GM10248 (cell line): Measurements from ENCODE around the gene DYNC2I2.
"Not testable (repeated sequence)": the region's sequence is repeated elsewhere in the genome, so short reads cannot be mapped to it uniquely, and the experiment has no call there.

Experiments used
- CTCF ChIA-PET: fragments of 300-600 bp; sonication (Branson Sonifier 250); formaldehyde crosslinking; extraction: SDS; loops from one replicate; lab custom pipeline; 2021; ENCODE audit warnings: antibody characterized with exemption; lab: Yijun Ruan, JAX
- POLR2A ChIA-PET: fragments of 350-650 bp; sonication (Branson Sonifier 250); formaldehyde crosslinking; extraction: SDS; loops from one replicate; lab custom pipeline; 2020; ENCODE audit warnings: antibody characterized with exemption; lab: Yijun Ruan, JAX
- DNase-seq: peaks from one replicate; pipeline ENCODE4 v3.0.0; 2012; ENCODE audit errors: extremely low spot score
- TF ChIP-seq, protein P1 (sequence below): IDR thresholded peaks from 2 replicates; pipeline ENCODE4 v1.5.1; 2012; ENCODE audit warnings: mild to moderate bottlenecking, low read depth; ENCODE audit errors: extremely low read depth, missing control alignments, control extremely low read depth

DYNC2I2 gene

DNA sequence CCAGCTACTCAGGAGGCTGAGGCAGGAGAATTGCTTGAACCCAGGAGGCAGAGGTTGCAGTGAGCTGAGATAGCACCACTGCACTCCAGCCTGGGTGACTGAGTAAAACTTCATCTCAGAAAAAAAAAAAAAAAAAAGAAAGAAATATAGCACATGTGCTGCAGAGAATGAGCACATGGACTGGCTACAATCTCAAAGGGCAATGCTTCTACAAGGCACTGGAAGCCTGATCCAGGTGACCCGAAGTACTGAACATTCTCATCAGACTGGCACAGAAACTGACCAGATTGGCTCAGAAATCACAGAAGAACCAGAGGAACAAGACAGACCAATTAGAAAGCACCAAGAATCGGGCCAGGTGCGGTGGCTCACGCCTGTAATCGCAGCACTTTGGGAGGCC, 4.8 kb downstream of the DYNC2I2 start:
- ChIA-PET CTCF (interaction anchor here (1.1 kb wide), 1 partner anchor 50 kb away, joined by 3 read pairs; the partner anchor contains the start of gene PKN3), POLR2A (no interaction called here)
- no peak for DNase-seq
- TF ChIP-seq, protein P1, sequence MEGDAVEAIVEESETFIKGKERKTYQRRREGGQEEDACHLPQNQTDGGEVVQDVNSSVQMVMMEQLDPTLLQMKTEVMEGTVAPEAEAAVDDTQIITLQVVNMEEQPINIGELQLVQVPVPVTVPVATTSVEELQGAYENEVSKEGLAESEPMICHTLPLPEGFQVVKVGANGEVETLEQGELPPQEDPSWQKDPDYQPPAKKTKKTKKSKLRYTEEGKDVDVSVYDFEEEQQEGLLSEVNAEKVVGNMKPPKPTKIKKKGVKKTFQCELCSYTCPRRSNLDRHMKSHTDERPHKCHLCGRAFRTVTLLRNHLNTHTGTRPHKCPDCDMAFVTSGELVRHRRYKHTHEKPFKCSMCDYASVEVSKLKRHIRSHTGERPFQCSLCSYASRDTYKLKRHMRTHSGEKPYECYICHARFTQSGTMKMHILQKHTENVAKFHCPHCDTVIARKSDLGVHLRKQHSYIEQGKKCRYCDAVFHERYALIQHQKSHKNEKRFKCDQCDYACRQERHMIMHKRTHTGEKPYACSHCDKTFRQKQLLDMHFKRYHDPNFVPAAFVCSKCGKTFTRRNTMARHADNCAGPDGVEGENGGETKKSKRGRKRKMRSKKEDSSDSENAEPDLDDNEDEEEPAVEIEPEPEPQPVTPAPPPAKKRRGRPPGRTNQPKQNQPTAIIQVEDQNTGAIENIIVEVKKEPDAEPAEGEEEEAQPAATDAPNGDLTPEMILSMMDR = no peak

DNA sequence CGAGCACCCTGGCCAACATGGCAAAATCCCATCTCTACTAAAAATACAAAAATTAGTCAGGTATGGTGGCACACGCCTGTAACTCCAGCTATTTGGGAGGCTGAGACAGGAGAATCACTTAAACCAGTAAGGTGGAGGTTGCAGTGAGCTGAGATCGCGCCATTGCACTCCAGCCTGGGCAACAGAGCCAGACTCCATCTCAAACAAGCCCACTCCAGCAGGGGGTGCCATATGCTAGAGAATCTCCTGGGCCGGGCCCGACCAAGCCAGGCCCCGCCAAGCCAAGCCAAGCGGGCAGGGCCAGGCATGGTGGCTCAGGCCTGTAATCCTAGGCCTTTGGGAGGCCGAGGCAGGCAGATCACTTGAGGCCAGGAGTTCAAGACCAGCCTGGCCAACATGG, 8.4 kb downstream of the DYNC2I2 start:
- DNase-seq, POLR2A ChIA-PET: not testable (repeated sequence)
- CTCF ChIA-PET = interaction anchor here (1.1 to 1.2 kb wide), 2 partner anchors 7 to 54 kb away, joined by 3 read pairs; partner anchors contain the start of gene PKN3
- TF ChIP-seq, protein P1 = peak; percentile 33

DNA sequence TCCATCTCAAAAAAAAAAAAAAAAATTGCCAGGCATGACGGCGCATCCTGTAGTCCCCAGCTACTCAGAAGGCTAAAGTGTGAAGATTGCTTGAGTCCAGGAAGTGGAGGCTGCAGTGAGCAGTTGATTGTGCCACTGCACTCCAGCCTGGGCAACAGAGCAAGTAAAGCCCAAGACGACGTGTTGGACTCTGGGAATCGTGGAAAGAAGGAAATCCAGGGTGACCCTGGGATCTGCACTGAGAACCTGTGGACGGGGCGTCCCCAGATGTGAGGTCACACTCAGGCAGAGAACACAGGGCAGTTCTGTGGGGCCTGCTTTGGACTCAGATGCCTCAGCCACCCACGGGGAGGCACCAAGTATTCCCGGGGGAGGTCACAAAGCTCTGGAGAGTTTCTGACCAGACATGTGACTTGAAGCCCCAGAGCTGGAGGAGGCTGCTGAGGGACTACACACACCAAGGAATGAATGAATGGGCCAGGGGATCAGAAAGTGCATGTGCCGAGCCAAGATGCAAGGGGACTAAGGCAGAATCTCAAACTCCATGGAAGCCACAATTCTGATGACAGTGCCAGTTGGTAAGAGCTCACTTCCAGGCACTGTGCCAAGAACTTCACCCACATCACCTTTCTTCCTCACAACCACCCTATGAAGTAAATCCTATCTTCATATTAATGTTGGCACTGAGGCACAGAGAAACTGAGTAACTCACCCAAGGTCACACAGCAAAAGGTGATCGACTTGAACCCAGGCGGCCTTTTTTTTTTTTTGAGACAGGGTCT, 12.9 kb downstream of the DYNC2I2 start:
- peak; percentile 78 for DNase-seq
- TF ChIP-seq, protein P1 = no peak
- ChIA-PET POLR2A (no interaction called here), CTCF (no interaction called here)

DNA sequence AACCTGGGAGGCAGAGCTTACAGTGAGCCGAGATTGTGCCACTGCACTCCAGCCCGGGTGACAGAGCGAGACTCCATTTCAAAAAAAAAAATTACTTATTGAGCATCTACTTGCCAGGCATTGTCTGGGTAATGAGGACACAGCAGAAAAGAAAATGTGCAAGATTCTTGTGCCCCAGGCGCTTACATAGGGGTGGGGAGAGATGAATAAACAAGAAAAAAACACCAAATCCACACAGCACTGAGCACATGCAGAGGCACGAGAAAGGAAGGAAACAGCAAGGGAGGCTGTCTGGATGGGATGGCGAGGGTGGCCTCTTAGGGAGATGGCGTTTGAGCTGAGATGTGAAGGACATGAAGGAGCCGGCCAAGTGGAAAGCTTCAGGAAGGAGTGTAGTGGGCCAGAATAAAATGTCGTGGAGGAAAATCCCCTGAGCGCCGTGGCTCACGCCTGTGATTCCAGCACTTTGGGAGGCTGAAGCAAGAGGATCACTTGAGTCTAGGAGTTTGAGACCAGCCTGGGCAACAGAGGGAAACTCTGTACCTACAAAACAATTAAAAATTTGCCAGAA, 13.9 kb downstream of the DYNC2I2 start:
- ChIA-PET CTCF (no interaction called here), POLR2A (no interaction called here)
- TF ChIP-seq, protein P1 = no peak

DNA sequence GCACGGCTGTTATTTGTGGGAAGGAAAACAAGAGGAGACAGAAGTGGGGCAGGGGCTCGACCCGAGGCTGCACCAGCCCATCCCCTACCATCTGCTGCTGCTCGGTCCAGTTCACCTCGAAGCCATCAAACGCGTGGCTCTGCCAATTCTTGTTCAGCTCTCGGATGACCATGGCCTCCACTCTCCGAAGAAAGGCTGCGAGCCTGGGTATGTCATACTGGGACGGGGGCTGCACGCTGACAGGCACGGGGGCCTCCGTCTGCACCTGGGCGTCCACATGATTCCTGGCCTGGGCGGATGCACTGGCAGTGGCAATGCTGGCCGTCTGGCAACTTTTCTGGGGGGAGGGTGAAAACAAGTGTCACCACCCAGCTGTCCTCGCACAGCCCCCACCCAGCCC, 16.0 kb downstream of the DYNC2I2 start:
- TF ChIP-seq, protein P1 = no peak
- POLR2A ChIA-PET = no interaction called here
- DNase-seq = no peak
- CTCF ChIA-PET = interaction anchor here (1.1 kb wide), 1 partner anchor 8 kb away, joined by 3 read pairs; no protein-coding TSS in a partner anchor

More for the DNA sequence above, 13.9 kb downstream of the DYNC2I2 start:
- DNase-seq = no peak

DNA sequence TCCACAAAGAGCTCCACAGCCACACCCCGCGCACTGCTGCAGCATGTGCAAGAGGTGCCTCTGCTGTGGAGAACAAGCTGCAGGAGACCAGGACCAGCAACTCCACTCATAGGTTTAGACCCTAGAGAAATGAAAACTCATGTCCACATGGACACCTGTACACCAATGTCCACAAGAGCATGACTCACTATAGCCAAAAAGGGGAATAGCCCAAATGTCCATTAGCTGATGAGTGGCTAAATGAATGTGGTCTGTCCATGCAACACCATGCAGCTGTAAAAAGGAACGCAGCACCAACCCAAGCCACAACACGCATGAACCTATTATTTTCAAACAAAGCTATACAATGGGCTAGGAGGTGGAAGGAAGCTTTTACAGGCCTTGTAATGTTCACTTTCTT, 18.1 kb downstream of the DYNC2I2 start:
- no peak for DNase-seq
- CTCF ChIA-PET = interaction anchor here (0.7 to 1.4 kb wide), 3 partner anchors 29 to 200 kb away, joined by 3 to 4 read pairs (median 3); no protein-coding TSS in a partner anchor
- POLR2A ChIA-PET = interaction anchor here (0.5 to 0.7 kb wide), 5 partner anchors 10 to 740 kb away, joined by 3 read pairs; no protein-coding TSS in a partner anchor
- TF ChIP-seq, protein P1 = no peak
